HepG2 (cell line): ENCODE results near the gene WNT16. TPM values are rescaled to one million over a fixed set of nuclear protein-coding genes. Genes with fewer than 3 reads are reported as not detected.

Experiments used
- ATAC-seq: fragments of 200-7000 bp; cut with Tn5 transposase; 3 replicates; pipeline ENCODE4 v1.9.1; 2020; ENCODE audit warnings: mild to moderate bottlenecking, moderate library complexity
- BruUV-seq: library from RNA; stranded (reverse); fragments of 400-500 nt; replicated peaks from 2 replicates; lab custom pipeline; 2021; lab: Mats Ljungman, UMichigan
- CTCF ChIA-PET: fragments of 300-600 bp; formaldehyde crosslinking; extraction: SDS; loops from one replicate; lab custom pipeline; 2021; ENCODE audit warnings: low total read pairs, inconsistent platforms, low intra/inter-chr PET ratio; lab: Yijun Ruan, JAX
- POLR2A ChIA-PET: fragments of 350-600 bp; sonication (Branson Sonifier 250); formaldehyde crosslinking; loops from one replicate; lab custom pipeline; 2020; ENCODE audit warnings: antibody characterized with exemption, inconsistent platforms; lab: Yijun Ruan, JAX
- DNase-seq: peaks from one replicate; pipeline ENCODE4 v3.0.0-alpha.2; 2015; ENCODE audit warnings: low spot score
- FAIRE-seq: peaks from 3 replicates; lab custom pipeline; 2011; peaks lifted over from hg19 to GRCh38; lab: Jason Lieb, UNC
- H2AFZ ChIP-seq: one replicate; pipeline ENCODE4 v1.6.1; 2011; ENCODE audit warnings: low read length, inconsistent platforms
- H3K27ac ChIP-seq: fragments of 300-600 bp; 3 replicates; pipeline ENCODE4 v1.8.0; 2011; ENCODE audit warnings: mixed run types, mild to moderate bottlenecking, mixed read lengths, low read length, inconsistent platforms; ENCODE audit not compliant: insufficient read depth; ENCODE audit errors: extremely low read length
- H3K27me3 ChIP-seq, 2 experiments: fragments of 200-600 bp in 1 of 2; 2 replicates in 1 of 2; 3 replicates in 1 of 2; pipeline versions ENCODE4 v1.6.0 to v1.8.0; 2011; ENCODE audit warnings: low read length in 2 of 2, mild to moderate bottlenecking in 2 of 2, moderate library complexity in 2 of 2, inconsistent platforms in 1 of 2; ENCODE audit not compliant: insufficient read depth in 2 of 2, control insufficient read depth in 1 of 2
- H3K36me3 ChIP-seq, 2 experiments: fragments of 200-600 bp in 1 of 2; replicated peaks in 1 of 2; 2 replicates in 1 of 2; 3 replicates in 1 of 2; pipeline versions ENCODE4 v1.5.1 to v1.8.0; 2011; ENCODE audit warnings: low read length in 2 of 2, inconsistent platforms in 1 of 2; ENCODE audit not compliant: insufficient read depth in 2 of 2, control insufficient read depth in 1 of 2
- H3K4me1 ChIP-seq: 2 replicates; pipeline ENCODE4 v1.5.1; 2012; ENCODE audit warnings: low read length, inconsistent platforms; ENCODE audit not compliant: insufficient read depth
- H3K4me2 ChIP-seq: 2 replicates; pipeline ENCODE4 v1.6.0; 2011; ENCODE audit warnings: low read depth, low read length, inconsistent platforms
- H3K4me3 ChIP-seq, 3 experiments: fragments of 200-600 bp in 1 of 3; sonication (generic), shearing (Covaris generic) in 1 of 3; replicated peaks in 1 of 3; 2 replicates each; pipeline ENCODE4 v1.5.1; 2011 to 2016; ENCODE audit warnings: low read length in 3 of 3, inconsistent platforms in 2 of 3, low read depth in 2 of 3, mild to moderate bottlenecking in 2 of 3, control low read depth in 1 of 3, mixed read lengths in 1 of 3; ENCODE audit not compliant: insufficient read depth in 1 of 3
- H3K79me2 ChIP-seq: one replicate; pipeline ENCODE4 v1.6.1; 2011; ENCODE audit warnings: low read length, inconsistent platforms; ENCODE audit not compliant: insufficient read depth
- H3K9ac ChIP-seq: 2 replicates; pipeline ENCODE4 v1.6.0; 2011; ENCODE audit warnings: mild to moderate bottlenecking, low read depth, low read length, inconsistent platforms; ENCODE audit not compliant: insufficient read depth
- H3K9me3 ChIP-seq: 2 replicates; pipeline ENCODE4 v1.5.1; 2012; ENCODE audit warnings: mild to moderate bottlenecking, low read length
- H4K20me1 ChIP-seq: 2 replicates; pipeline ENCODE4 v1.6.0; 2011; ENCODE audit warnings: inconsistent platforms, mild to moderate bottlenecking, low read length, moderate library complexity; ENCODE audit not compliant: insufficient read depth
- CBFB ChIP-seq: sonication (generic); formaldehyde crosslinking; IDR thresholded peaks from 2 replicates; pipeline ENCODE4 v1.4.0; 2020; ENCODE audit warnings: missing genetic modification reagents
- FOXA3 ChIP-seq: IDR thresholded peaks from 2 replicates; pipeline ENCODE4 v1.6.1; 2016; ENCODE audit warnings: missing genetic modification reagents, missing compliant biosample characterization
- GATAD2A ChIP-seq: IDR thresholded peaks from 2 replicates; pipeline ENCODE4 v1.6.1; 2016
- GRHL1 ChIP-seq: sonication (generic); formaldehyde crosslinking; conservative IDR thresholded peaks from 2 replicates; pipeline ENCODE4 v1.8.0; 2022; ENCODE audit warnings: missing genetic modification reagents
- HHEX ChIP-seq: IDR thresholded peaks from 2 replicates; pipeline ENCODE4 v1.6.1; 2016; ENCODE audit warnings: control low read depth
- JUN ChIP-seq: sonication (generic); formaldehyde crosslinking; IDR thresholded peaks from 2 replicates; pipeline ENCODE4 v1.4.0; 2020; ENCODE audit warnings: mild to moderate bottlenecking, missing genetic modification reagents
- KLF6 ChIP-seq: IDR thresholded peaks from 2 replicates; pipeline ENCODE4 v1.8.0; 2016; ENCODE audit warnings: missing biosample characterization, missing genetic modification reagents
- MLX ChIP-seq: IDR thresholded peaks from 2 replicates; pipeline ENCODE4 v1.6.1; 2016
- PLSCR1 ChIP-seq: sonication (generic); formaldehyde crosslinking; IDR thresholded peaks from 2 replicates; pipeline ENCODE4 v1.5.0; 2020; ENCODE audit warnings: missing genetic modification reagents, mild to moderate bottlenecking, borderline replicate concordance
- RXRB ChIP-seq: IDR thresholded peaks from 2 replicates; pipeline ENCODE4 v1.6.1; 2016; ENCODE audit warnings: borderline replicate concordance, missing genetic modification reagents, missing compliant biosample characterization
- SOX13 ChIP-seq, 3 experiments: fragments of 450-650 bp in 1 of 3; sonication (generic) in 1 of 3; formaldehyde crosslinking in 1 of 3; IDR thresholded peaks in 2 of 3; conservative IDR thresholded peaks in 1 of 3; 2 replicates each; pipeline versions ENCODE4 v1.5.0 to v1.6.1; 2016 to 2020; ENCODE audit warnings: antibody characterized with exemption in 1 of 3, mild to moderate bottlenecking in 1 of 3, missing compliant biosample characterization in 1 of 3, missing genetic modification reagents in 1 of 3, moderate library complexity in 1 of 3
- ZC3H4 ChIP-seq: sonication (generic); formaldehyde crosslinking; IDR thresholded peaks from 2 replicates; pipeline ENCODE4 v1.4.0; 2020; ENCODE audit warnings: missing genetic modification reagents, borderline replicate concordance
- ZNF275 ChIP-seq: sonication (generic); formaldehyde crosslinking; IDR thresholded peaks from 2 replicates; pipeline ENCODE4 v1.8.0; 2022; ENCODE audit warnings: missing genetic modification reagents, mild to moderate bottlenecking, inconsistent platforms, borderline replicate concordance
- ZNF552 ChIP-seq: sonication (generic); formaldehyde crosslinking; IDR thresholded peaks from 2 replicates; pipeline ENCODE4 v1.9.0; 2022; ENCODE audit warnings: missing genetic modification reagents, mild to moderate bottlenecking, borderline replicate concordance
- ZNF567 ChIP-seq: sonication (generic); formaldehyde crosslinking; IDR thresholded peaks from 2 replicates; pipeline ENCODE4 v1.8.1; 2023; ENCODE audit warnings: mild to moderate bottlenecking, missing genetic modification reagents, borderline replicate concordance
- ZNF747 ChIP-seq: sonication (generic); formaldehyde crosslinking; IDR thresholded peaks from 2 replicates; pipeline ENCODE4 v1.8.1; 2023; ENCODE audit warnings: missing genetic modification reagents, mild to moderate bottlenecking, borderline replicate concordance
- ZNF879 ChIP-seq: sonication (generic); formaldehyde crosslinking; IDR thresholded peaks from 2 replicates; pipeline ENCODE4 v1.8.1; 2023; ENCODE audit warnings: missing genetic modification reagents
- ZSCAN22 ChIP-seq: sonication (generic); formaldehyde crosslinking; IDR thresholded peaks from 2 replicates; pipeline ENCODE4 v1.4.0; 2020; ENCODE audit warnings: mild to moderate bottlenecking, missing genetic modification reagents
- WGBS: methylation state at CpG from one replicate; pipeline ENCODE4 v1.1.6; 2017; ENCODE audit warnings: low lambda C conversion rate; 5-methylcytosine and 5-hydroxymethylcytosine counted together
- in situ Hi-C: cut with HindIII; loops from 2 replicates; pipeline ENCODE4 v1.10.0; 2017; ENCODE audit warnings: low pct_unique_long_range_greater_than_20kb; ENCODE audit not compliant: extremely low pct_ligation_motif_present
- intact Hi-C: fragments of 100-400 bp; cut with micrococcal nuclease; formaldehyde crosslinking; loops from one replicate; pipeline ENCODE4 v1.10.0; 2022; ENCODE audit not compliant: unreplicated experiment
- polyA plus RNA-seq, 8 experiments: library from polyadenylated mRNA; depleted of rRNA in 3 of 8; stranded (reverse) in 7 of 8; unstranded in 1 of 8; fragments of >200 nt; fragmentation: Illumina TruSeq in 4 of 8; extraction: Trizol in 4 of 8; gene quantifications; 2 replicates each; pipeline versions ENCODE4 v1.2.1 to v1.2.3, GENCODE V29; 2011 to 2016; ENCODE audit warnings: low read depth in 4 of 8, missing spikeins in 1 of 8, mixed read lengths in 1 of 8; ENCODE audit not compliant: insufficient read depth in 1 of 8
- total RNA-seq, 5 experiments: library from RNA; depleted of rRNA; stranded (reverse); fragments of >200 nt; fragmentation: Illumina TruSeq; extraction: Trizol; gene quantifications; 2 replicates each; pipeline ENCODE4 v1.2.3, GENCODE V29; 2016; ENCODE audit warnings: low read depth in 1 of 5

WNT16 gene
- total and polyA plus RNA-seq, 2 of the 13 experiments (the other 11 are each of a cell fraction or from before 2014, with no cell fraction given), result not detected

- TF ChIP-seq GRHL1 (CRISPR knock-in tag), result no peak
- TF ChIP-seq MLX, result no peak
- TF ChIP-seq PLSCR1 (CRISPR knock-in tag), result no peak
Observed at GRCh38 chr7:121352323-121352722, 23.5 kb downstream of the WNT16 start (continued).

- Histone ChIP-seq H3K4me1 (no peaks in the 10 kb centered on the region), H3K4me2 (no peak overlapping the region), H3K79me2 (no peaks in the 10 kb centered on the region), H3K9me3 (no peaks in the 10 kb centered on the region), H4K20me1 (no peaks in the 10 kb centered on the region), H3K36me3 (peaks cover 5 to 41% of the 10 kb centered on the region in 2 experiments), H3K27me3 (no peaks in the 10 kb centered on the region), H3K9ac (no peak overlapping the region), H3K4me3 (no peak overlapping the region), H2AFZ (no peak overlapping the region), H3K27ac (no peak overlapping the region)
- ATAC-seq, result no peak
- no peak for FAIRE-seq
- WGBS, result 96% methylated on average over 2 of the region's 2 CpGs
- TF ChIP-seq KLF6 (CRISPR knock-in tag) (no peak), ZNF552 (CRISPR knock-in tag) (no peak), GATAD2A (CRISPR knock-in tag) (no peak), ZC3H4 (CRISPR knock-in tag) (no peak), JUN (CRISPR knock-in tag) (no peak), ZNF879 (CRISPR knock-in tag) (no peak), ZSCAN22 (CRISPR knock-in tag) (no peak), SOX13 (IDR thresholded peaks at IDR 0.05) (no peak), SOX13 (CRISPR knock-in tag; conservative IDR thresholded peaks at IDR 0.05 in 1 of 2, IDR thresholded peaks at IDR 0.05 in 1 of 2) (no peak), ZNF567 (no peak), ZNF275 (CRISPR knock-in tag) (no peak), CBFB (CRISPR knock-in tag) (no peak), FOXA3 (CRISPR knock-in tag) (no peak), RXRB (CRISPR knock-in tag) (no peak), ZNF747 (CRISPR knock-in tag) (no peak), HHEX (CRISPR knock-in tag) (no peak)
- intact Hi-C loops (no loop called here), in situ Hi-C loops (no loop called here)
- DNase-seq, result no peak
- no TSS peak for BruUV-seq
- POLR2A ChIA-PET, result no interaction called here
- CTCF ChIA-PET, result no interaction called here
Observed at GRCh38 chr7:121355574-121355973, 26.8 kb downstream of the WNT16 start.
